Measurements from ENCODE around the gene NDUFS8. TPM values are rescaled to one million over a fixed set of nuclear protein-coding genes. Genes with fewer than 3 reads are reported as not detected.

Gene NDUFS8
- total RNA-seq, 1 experiment from 2014 or later = 221 TPM

Small RNA genes lying within 50 kb of the gene (microRNA-seq; reads per million reads assigned to microRNA genes)
- gene MIR4691 (ENCODE audit: borderline number of aligned reads) (not detected), gene MIR6753 (ENCODE audit: borderline number of aligned reads) (not detected), gene MIR7113 (ENCODE audit: borderline number of aligned reads) (3.1 reads per million)

Other genes with a start within 250 kb of the NDUFS8 start
- 27.7 to 29.7 TPM (median 27.9 TPM) in 3 replicates for gene UNC93B1, start 26.6 kb upstream of the NDUFS8 start, total RNA-seq (2021)
- 0.30 to 0.53 TPM (median 0.46 TPM) in 3 replicates for gene ALDH3B1, start 20.4 kb upstream of the NDUFS8 start, total RNA-seq (2021)
- gene TCIRG1, start 8.3 kb downstream of the NDUFS8 start, total RNA-seq (2021) = 50.7 to 51.7 TPM (median 51.1 TPM) in 3 replicates
- 62.6 to 76.1 TPM (median 64.0 TPM) in 3 replicates for gene CHKA, start 90.7 kb downstream of the NDUFS8 start, total RNA-seq (2021)
- gene KMT5B, start 182.6 kb downstream of the NDUFS8 start, total RNA-seq (2021) = 39.3 to 43.8 TPM (median 39.8 TPM) in 3 replicates
- gene C11orf24, start 241.3 kb downstream of the NDUFS8 start, total RNA-seq (2021) = 41.8 to 53.7 TPM (median 43.8 TPM) in 3 replicates

Data from WTC11 (cell line).